Measurements from ENCODE around the gene KLHL11. TPM values are rescaled to one million over a fixed set of nuclear protein-coding genes. Genes with fewer than 3 reads are reported as not detected.

Gene KLHL11
- total RNA-seq, 2 donors from 2014 or later = 24.2 to 45.0 TPM

DNA sequence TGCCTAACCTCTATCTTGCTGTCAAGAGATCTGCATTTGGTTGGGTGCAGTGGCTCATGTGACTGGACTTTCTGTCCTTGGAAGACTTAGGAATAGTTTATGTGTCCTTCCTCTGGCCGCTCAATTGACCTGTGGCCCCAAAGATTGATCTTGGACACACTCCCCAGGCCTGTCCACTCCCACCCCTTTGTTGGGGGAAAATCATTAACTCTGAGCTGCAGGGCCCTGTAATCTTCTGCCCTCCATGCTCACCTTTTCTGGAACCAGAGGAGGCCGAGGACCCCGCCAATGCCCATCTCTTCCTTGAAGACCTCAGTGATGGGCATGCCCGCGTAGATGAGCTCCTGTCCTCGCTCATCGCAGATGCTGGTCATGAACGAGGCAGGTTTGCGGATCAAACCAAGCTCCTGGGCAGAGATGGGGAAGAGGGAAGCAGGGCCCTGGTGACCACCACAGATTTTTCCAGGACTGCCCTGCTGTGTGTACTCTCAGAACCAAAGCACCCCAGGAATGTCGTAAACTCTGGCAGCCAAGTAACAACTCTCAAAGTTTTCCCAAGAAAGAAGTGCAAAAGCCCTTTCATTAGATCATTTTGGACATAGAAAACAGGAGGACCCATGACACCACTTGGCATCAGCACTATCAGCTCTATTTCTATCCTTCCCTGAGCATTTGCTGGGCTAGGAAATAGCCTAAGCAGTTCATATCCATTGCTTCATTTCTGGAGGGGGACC is 8.5 kb upstream of the KLHL11 start:
- Histone ChIP-seq H3K4me3 (no peak overlapping the region), H3K9me3 (no peaks in the 10 kb centered on the region), H3K36me3 (peaks cover 12 to 15% of the 10 kb centered on the region in 2 donors), H3K4me1 (replicated peaks) (peaks cover 9% of the 10 kb centered on the region), H3K27ac (no peak overlapping the region), H3K27me3 (replicated peaks; ENCODE audit: insufficient read depth) (no peaks in the 10 kb centered on the region)
- intact Hi-C loops (cut with DNase I) = no loop called here
- 95% methylated on average over 10 of the region's 10 CpGs for WGBS
- TF ChIP-seq POLR2AphosphoS5 (IDR thresholded peaks at IDR 0.05) = no peak
- no peak for TF ChIP-seq POLR2A (IDR thresholded peaks at IDR 0.05)
- TF ChIP-seq, protein P1, sequence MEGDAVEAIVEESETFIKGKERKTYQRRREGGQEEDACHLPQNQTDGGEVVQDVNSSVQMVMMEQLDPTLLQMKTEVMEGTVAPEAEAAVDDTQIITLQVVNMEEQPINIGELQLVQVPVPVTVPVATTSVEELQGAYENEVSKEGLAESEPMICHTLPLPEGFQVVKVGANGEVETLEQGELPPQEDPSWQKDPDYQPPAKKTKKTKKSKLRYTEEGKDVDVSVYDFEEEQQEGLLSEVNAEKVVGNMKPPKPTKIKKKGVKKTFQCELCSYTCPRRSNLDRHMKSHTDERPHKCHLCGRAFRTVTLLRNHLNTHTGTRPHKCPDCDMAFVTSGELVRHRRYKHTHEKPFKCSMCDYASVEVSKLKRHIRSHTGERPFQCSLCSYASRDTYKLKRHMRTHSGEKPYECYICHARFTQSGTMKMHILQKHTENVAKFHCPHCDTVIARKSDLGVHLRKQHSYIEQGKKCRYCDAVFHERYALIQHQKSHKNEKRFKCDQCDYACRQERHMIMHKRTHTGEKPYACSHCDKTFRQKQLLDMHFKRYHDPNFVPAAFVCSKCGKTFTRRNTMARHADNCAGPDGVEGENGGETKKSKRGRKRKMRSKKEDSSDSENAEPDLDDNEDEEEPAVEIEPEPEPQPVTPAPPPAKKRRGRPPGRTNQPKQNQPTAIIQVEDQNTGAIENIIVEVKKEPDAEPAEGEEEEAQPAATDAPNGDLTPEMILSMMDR (IDR thresholded peaks at IDR 0.05) = no peak
- DNase-seq (ENCODE audit: low spot score) = no peak

DNA sequence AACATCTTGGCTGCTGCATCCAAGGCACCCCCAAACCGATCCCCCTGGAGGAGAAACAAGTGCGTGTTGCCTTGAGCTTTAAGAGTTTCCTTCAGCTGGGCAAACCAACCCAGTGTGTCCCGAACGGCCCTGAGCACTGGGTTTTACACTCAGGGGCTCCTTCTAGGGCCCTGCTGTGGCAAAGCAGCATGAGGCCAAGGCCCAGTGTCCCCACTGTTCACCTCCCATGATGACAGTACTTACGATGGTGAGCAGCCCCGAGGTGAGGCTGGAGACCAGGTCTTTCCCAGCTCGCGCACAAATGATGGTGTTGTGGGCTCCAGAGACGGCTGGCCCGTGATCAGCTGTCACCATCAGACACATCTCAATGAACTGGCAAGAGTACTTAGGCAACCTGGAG is 6.6 kb upstream of the KLHL11 start:
- Histone ChIP-seq H3K27me3 (replicated peaks; ENCODE audit: insufficient read depth) (no peaks in the 10 kb centered on the region), H3K36me3 (peaks cover 4 to 6% of the 10 kb centered on the region in 2 donors), H3K9me3 (no peaks in the 10 kb centered on the region), H3K27ac (no peak overlapping the region), H3K4me1 (replicated peaks) (peaks cover 9% of the 10 kb centered on the region), H3K4me3 (no peak overlapping the region)
- WGBS = 90% methylated on average over 10 of the region's 10 CpGs
- DNase-seq (ENCODE audit: low spot score) = no peak
- intact Hi-C loops (cut with DNase I) = no loop called here
- TF ChIP-seq, protein P1 (IDR thresholded peaks at IDR 0.05) = no peak
- TF ChIP-seq POLR2A (IDR thresholded peaks at IDR 0.05) (no peak), POLR2AphosphoS5 (IDR thresholded peaks at IDR 0.05) (no peak)

DNA sequence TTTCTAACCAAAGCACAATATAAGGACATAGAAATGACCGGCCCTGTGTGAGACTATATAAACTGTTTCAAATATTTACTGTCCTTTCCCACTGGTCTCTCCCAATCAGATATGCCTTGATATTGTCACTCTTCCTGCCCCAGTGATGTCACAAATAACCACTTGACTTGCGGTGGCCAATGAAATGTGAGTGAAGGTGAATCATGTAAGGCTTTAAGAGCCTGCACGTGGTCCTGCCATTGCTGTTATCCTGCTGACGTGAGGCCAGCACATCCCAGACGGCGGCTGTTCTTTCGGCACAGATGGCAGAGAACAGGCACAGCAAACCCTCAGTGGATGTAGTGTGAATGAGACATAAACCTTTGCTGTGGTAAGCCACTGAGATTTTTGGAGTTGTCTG is 5.4 kb upstream of the KLHL11 start:
- H3K4me3 ChIP-seq = no peak overlapping the region
- peaks cover 4 to 6% of the 10 kb centered on the region in 2 donors for H3K36me3 ChIP-seq
- H3K27me3 ChIP-seq (replicated peaks; ENCODE audit: insufficient read depth) = no peaks in the 10 kb centered on the region
- H3K9me3 ChIP-seq = no peaks in the 10 kb centered on the region
- 76% methylated on average over 7 of the region's 7 CpGs for whole genome bisulfite sequencing
- H3K4me1 ChIP-seq (replicated peaks) = peaks cover 9% of the 10 kb centered on the region
- no peak for TF ChIP-seq POLR2A (IDR thresholded peaks at IDR 0.05)
- TF ChIP-seq POLR2AphosphoS5 (IDR thresholded peaks at IDR 0.05) = peak; percentile 54
- peak; percentile 10 for DNase-seq (ENCODE audit: low spot score)
- intact Hi-C loops (cut with DNase I) = no loop called here
- peak overlapping the region in 1 of 2 donors; percentile 61 for H3K27ac ChIP-seq

DNA sequence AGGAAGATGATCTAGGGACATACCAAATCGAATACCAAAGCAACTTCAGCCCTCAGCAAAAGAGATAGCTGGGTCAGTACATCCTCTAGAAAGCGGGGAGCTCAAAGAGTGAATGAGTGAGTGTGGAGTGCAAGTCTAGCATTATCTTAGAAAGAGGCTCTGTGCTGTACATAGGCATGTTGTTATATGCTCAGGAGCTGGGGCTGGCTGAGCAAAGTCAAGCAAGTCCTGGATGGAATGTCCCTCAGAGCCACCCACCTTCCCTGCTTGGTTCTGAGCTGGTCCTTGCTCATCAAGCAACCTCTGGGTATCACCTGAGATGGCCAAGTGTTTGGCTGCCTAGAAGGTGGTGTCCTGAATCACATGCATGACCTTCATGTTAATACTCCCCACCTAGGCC is 4.9 kb upstream of the KLHL11 start:
- WGBS = 85% methylated on average over 2 of the region's 2 CpGs

DNA sequence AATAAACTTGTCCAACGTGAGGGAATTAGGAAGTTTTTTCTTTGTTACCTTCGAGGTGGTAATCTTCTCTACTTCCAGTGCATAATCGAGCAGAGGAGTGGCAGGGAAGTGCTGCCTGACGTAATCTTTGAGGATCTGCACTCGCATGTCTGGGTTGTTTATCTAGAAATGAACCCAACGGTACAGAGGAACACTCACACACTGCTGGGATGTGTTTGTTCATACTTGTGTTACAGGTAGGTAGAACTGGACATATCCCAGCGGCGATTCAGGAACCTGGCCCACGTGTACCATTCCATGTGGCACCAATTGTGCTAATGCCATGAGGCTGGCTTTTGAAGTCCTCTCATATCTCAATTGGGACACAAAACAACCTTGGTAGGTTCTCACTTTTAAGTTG is 4.2 kb upstream of the KLHL11 start:
- no peak for TF ChIP-seq POLR2A (IDR thresholded peaks at IDR 0.05)
- TF ChIP-seq, protein P1 (IDR thresholded peaks at IDR 0.05) = no peak
- TF ChIP-seq POLR2AphosphoS5 (IDR thresholded peaks at IDR 0.05) = peak; percentile 87
- H3K4me1 ChIP-seq (replicated peaks) = peaks cover 9% of the 10 kb centered on the region
- intact Hi-C loops (cut with DNase I) = no loop called here
- H3K27ac ChIP-seq = peak overlapping the region; percentile 15 to 61
- H3K27me3 ChIP-seq (replicated peaks; ENCODE audit: insufficient read depth) = no peaks in the 10 kb centered on the region
- peaks cover 4 to 6% of the 10 kb centered on the region in 2 donors for H3K36me3 ChIP-seq
- H3K4me3 ChIP-seq = no peak overlapping the region
- DNase-seq (ENCODE audit: low spot score) = peak; percentile 77
- no peaks in the 10 kb centered on the region for H3K9me3 ChIP-seq
- 36% methylated on average over 9 of the region's 9 CpGs for WGBS

More for the DNA sequence above, 4.9 kb upstream of the KLHL11 start:
- Histone ChIP-seq H3K36me3 (peaks cover 4 to 6% of the 10 kb centered on the region in 2 donors), H3K9me3 (no peaks in the 10 kb centered on the region), H3K4me1 (replicated peaks) (peaks cover 9% of the 10 kb centered on the region), H3K27me3 (replicated peaks; ENCODE audit: insufficient read depth) (no peaks in the 10 kb centered on the region), H3K4me3 (no peak overlapping the region), H3K27ac (peak overlapping the region; percentile 15 to 61)
- no peak for DNase-seq (ENCODE audit: low spot score)
- TF ChIP-seq POLR2A (IDR thresholded peaks at IDR 0.05) = no peak
- TF ChIP-seq, protein P1 (IDR thresholded peaks at IDR 0.05) = no peak
- no peak for TF ChIP-seq POLR2AphosphoS5 (IDR thresholded peaks at IDR 0.05)
- intact Hi-C loops (cut with DNase I) = no loop called here
